ENCODE measurements around the gene TMEM108. TPM values are rescaled to one million over a fixed set of nuclear protein-coding genes. Genes with fewer than 3 reads are reported as not detected.

The TMEM108 gene
- total RNA-seq, 1 donor from 2014 or later: 16.7 TPM

GRCh38 chr3:133053532-133053931 is 15.3 kb downstream of the TMEM108 start:
- peak; percentile 32 for DNase-seq (ENCODE audit: low read depth)

DNA sequence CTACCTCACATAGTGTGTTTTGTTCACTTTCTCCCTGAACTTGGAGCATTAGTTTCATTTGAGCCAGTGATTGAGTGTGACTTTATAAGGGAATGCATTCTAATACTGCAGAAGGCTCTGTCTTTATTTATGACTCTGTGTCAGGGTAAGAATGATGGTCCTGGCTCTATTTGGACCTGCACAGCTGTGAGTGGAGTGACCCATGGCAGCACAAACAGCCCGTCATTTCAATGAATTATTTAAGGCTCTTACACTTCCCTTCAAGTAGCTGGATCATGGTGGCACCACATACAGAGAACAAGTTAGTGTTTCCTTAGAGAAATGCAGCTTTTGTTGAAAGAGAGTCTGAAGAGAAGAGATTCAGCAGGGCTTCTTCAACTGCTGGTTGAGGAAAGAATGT is 16.4 kb downstream of the TMEM108 start:
- peak; percentile 29 for DNase-seq (ENCODE audit: low read depth)

GRCh38 chr3:133055339-133055738 is 17.1 kb downstream of the TMEM108 start:
- no peak for DNase-seq (ENCODE audit: low read depth)

DNA sequence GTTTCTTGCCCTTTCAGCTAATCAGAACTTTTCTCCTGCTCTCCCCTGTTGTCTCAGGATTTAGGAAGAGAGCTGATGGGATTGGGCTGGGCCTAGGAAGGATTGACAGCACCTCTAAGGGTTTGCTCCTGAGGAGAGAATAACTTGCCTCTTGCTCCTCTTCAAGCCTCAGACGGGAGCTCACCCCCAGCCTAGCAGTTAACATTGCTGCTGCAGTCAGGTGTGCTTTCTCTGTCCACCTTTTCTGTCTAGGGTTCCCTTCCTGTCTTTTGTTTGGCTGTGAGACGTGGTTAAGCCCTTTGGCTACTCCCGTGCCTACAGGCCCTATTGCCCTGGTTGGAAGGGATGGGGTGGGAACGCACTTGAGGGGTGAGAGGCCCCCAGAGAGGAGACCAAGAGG is 20.1 kb downstream of the TMEM108 start:
- no peak for DNase-seq (ENCODE audit: low read depth)

DNA sequence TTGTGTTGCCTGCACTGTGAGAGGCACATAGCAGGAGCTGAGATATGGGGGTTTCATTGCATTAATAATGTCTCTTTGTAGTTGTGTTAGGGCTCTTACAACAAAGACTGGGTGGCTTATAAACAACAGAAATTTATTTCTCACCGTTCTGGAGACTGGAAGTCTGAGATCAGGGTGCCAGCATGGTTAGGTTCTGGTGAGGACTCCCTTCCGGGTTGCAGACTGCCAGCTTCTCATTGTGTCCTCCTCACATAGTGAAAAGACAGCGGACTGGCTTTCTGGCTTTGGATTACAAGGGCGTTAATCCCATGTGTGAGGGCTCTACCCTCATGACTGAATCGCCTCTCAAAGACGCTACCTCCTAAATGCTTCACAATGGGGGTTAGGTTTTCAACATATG is 20.6 kb downstream of the TMEM108 start:
- DNase-seq (ENCODE audit: low read depth): no peak

GRCh38 chr3:133065193-133065961 is 27.2 kb downstream of the TMEM108 start:
- no peak for DNase-seq (ENCODE audit: low read depth)

GRCh38 chr3:133066026-133066425 is 27.8 kb downstream of the TMEM108 start:
- no peak for DNase-seq (ENCODE audit: low read depth)

DNA sequence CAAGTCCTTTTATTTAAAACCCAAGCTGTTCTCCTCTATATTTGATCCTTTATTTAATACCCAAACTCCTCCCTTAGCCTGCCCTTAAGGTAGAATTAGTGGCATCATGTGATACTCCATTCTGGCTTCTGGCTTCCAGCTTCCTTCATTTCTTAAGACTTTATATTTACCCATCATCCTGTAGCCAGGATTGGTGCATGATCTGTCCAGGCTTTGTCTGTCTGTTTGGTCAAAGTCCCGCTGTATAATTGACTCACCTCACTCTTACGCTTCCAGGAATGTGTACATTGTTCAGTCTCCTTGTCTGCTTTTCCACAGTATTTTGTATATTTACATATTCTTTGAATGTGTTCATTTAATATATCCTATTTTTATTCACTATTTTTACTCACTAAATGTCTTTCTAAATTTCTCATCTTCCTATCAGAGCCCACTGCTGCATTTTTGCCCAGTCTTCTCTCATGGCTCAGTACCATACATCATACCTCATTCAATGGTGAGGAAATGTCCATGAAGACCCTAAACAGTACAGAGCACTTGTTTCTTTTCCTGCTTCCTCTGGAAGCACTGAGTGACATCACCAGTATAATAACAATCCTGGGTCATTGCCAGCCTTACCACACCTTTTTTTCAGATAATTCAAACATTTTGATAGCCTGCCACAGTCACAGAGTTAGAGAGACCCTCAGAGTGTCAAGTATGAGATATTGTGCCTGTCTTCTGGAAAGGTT is 31.5 kb downstream of the TMEM108 start:
- DNase-seq (ENCODE audit: low read depth): no peak

- no peak for DNase-seq (ENCODE audit: low read depth)
Measured at GRCh38 chr3:133074977-133075376, 36.8 kb downstream of the TMEM108 start.

DNA sequence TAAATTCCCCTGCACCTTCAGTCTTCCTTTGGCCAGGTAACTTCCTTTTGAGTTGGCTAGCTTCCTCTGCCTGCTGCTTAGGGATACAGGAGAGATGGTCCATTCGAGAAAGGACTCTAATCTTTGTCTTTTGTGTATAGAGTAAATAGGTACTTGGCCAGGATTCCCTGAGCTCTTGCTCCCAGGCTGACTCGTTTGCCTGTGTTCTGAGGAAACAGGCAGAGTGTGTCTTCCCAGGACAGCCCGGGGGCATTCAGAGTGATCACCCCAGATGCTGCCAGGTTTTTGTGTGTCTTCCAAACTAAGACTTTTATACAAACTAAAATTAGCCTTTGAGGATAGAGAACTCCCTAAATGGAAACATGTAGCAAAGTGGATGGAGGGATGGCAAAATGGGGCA is 39.5 kb downstream of the TMEM108 start:
- no peak for DNase-seq (ENCODE audit: low read depth)

- DNase-seq (ENCODE audit: low read depth): no peak
Measured at GRCh38 chr3:133079621-133080020, 41.4 kb downstream of the TMEM108 start.

DNA sequence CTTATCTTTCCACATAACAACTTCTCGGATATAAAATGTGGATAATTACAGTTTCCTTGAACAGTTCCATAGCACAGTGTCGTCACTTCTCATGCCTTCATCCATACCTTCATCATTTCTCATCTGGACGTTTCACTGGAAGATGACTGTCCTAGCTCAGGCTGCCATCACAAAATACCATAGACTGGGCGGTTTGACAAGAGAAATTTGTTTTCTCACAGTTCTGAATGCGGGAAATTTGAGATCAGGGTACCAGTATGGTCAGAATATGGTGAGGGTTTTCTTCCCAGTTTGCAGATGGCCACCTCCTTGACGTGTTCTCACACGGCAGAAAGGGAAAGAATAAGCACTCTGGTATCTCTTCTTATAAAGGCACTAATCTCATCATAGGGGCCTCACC is 42.8 kb downstream of the TMEM108 start:
- no peak for DNase-seq (ENCODE audit: low read depth)

DNA sequence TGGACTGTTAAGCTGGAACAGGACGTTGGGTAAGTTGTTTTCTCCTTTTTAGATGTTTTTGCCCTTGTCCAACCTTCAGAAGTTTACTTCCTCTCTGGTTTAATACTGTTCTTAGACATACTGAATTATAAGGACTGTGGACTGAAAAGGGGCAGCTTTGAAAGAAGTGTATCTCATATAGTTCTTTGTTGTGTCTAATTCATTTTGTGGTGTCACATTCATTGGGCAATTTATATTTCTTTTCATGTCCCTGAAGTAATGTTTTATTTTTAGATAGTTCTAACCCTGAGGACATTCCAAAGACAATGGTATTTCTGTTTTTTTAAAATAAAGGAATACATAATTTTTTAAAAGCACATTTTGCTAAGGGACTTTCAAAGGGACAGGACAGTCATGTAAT is 45.2 kb downstream of the TMEM108 start:
- no peak for DNase-seq (ENCODE audit: low read depth)

DNA sequence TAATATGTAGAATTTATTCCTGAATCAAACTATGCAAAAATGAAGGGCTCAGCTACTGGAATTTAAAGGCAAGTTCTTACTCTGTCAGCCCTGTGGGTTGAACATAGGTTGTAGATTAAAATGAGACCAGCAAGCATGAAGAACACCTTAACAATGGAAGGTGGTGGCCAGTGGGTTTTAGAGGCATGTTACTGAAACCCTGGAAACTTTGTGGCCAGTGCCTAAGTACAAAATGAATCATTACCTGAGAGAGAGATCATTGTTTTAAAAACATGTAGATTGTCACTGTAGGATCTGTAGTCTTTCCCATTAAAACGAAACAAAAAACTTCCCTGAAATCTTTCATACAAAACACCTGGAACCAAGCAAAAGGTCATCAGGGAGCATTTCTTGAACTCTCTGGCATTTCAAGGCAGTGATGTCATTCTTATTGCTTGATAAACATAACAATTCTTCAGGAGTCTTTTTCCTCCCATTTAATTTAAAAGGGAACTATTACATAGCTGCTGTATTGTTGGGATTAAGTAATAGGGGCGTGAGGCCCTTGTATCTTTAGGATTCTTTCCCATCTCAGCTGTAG is 51.8 kb downstream of the TMEM108 start:
- DNase-seq (ENCODE audit: low read depth): no peak

- peak; percentile 30 for DNase-seq (ENCODE audit: low read depth)
Measured at GRCh38 chr3:133092681-133093080, 54.5 kb downstream of the TMEM108 start.

DNA sequence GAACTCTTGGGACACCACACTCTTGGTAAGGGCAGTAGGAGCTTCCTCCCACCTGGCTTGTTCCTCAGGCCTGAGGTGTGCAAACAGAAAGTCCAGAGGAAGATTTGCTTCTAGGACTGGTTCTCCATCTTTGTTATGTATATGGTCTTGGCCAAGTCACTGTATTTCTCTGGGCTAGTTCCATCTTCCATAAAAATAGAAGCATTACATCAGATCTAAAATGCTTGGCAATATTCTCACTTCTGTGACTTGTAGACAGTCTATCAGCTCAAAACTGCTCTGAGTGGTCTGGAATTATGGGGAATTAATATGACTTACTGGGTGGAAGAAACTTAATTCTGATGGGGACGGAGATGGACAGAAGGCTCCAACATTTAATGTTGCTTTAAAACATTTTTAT is 55.2 kb downstream of the TMEM108 start:
- DNase-seq (ENCODE audit: low read depth): peak; percentile 27

GRCh38 chr3:133096900-133097613 is 58.9 kb downstream of the TMEM108 start:
- DNase-seq (ENCODE audit: low read depth): no peak

DNA sequence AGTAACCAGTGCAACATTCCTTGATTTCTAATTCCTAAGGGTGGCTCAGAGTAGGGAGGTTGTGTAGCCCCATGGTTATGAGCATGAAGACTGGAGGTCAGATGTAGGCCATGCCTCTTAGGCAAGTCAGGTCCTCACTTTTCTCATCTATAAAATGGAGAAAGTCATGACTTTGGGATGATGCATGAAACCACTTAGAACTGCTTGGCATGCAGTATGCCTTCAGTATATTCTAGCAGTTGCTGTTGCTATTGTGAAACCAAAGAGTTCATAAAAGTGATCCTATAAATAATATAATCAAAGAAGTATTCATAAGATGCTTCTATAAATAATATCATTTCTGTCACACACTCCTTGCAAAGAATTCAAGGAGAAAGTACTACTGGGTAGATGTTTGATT is 65.5 kb downstream of the TMEM108 start:
- DNase-seq (ENCODE audit: low read depth): no peak

DNA sequence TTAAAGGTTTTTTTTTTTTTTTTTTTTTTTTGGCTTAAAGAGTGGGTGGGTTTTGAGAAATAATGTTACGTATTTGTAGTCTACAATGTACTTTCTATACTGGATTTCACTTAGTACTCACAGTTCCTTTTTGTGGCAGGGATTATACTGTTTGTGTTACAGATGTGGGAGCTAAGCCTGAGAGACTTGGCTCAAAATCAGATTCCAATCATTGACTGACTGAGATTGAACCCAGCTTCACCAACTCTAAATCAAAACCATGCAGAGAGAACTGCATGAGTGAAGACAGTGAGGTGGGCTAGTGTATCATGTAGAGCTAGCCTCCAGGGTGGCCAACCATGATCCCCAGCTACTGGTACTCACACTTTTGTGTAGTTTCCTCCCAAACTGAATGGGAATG is 68.0 kb downstream of the TMEM108 start:
- DNase-seq (ENCODE audit: low read depth): no peak

GRCh38 chr3:133112666-133113065 is 74.5 kb downstream of the TMEM108 start:
- DNase-seq (ENCODE audit: low read depth): no peak

- peak; percentile 67 for DNase-seq (ENCODE audit: low read depth)
Measured at GRCh38 chr3:133113526-133113925, 75.3 kb downstream of the TMEM108 start.

Measured in myocyte (in vitro differentiated cells).